ENCODE results near the gene LRRC28.

LRRC28 gene

GRCh38 chr15:99371180-99372103 is 120.2 kb downstream of the LRRC28 start:
- H3K4me1 ChIP-seq, result no peaks in the 10 kb centered on the region
- no peak overlapping the region for H3K9ac ChIP-seq
- H3K27me3 ChIP-seq (ENCODE audit: control insufficient read depth, insufficient read depth, low read length), result no peaks in the 10 kb centered on the region
- H3K36me3 ChIP-seq (ENCODE audit: control insufficient read depth, insufficient read depth, low read length), result no peaks in the 10 kb centered on the region
- H2AFZ ChIP-seq, result no peak overlapping the region
- no peaks in the 10 kb centered on the region for H3K9me3 ChIP-seq (ENCODE audit: control insufficient read depth, low read length)
- TF ChIP-seq CTCF (IDR thresholded peaks at IDR 0.05), result peak; percentile 15
- H3K4me3 ChIP-seq (ENCODE audit: low read depth, low read length), result no peak overlapping the region
- no peak overlapping the region for H3K4me2 ChIP-seq (ENCODE audit: low read length)
- H3K79me2 ChIP-seq, result no peaks in the 10 kb centered on the region
- H3K27ac ChIP-seq, result no peak overlapping the region

GRCh38 chr15:99385005-99385669 is 133.9 kb downstream of the LRRC28 start:
- no peak overlapping the region for H3K4me3 ChIP-seq (ENCODE audit: low read depth, low read length)

GRCh38 chr15:99385865-99386264 is 134.6 kb downstream of the LRRC28 start:
- Histone ChIP-seq H3K36me3 (ENCODE audit: control insufficient read depth, insufficient read depth, low read length) (no peaks in the 10 kb centered on the region), H3K4me2 (ENCODE audit: low read length) (no peak overlapping the region), H3K27me3 (ENCODE audit: control insufficient read depth, insufficient read depth, low read length) (no peaks in the 10 kb centered on the region), H3K4me1 (no peaks in the 10 kb centered on the region), H2AFZ (no peak overlapping the region), H3K9ac (no peak overlapping the region), H3K27ac (no peak overlapping the region), H3K9me3 (ENCODE audit: control insufficient read depth, low read length) (no peaks in the 10 kb centered on the region), H3K4me3 (ENCODE audit: low read depth, low read length) (no peak overlapping the region), H3K79me2 (no peaks in the 10 kb centered on the region)
- TF ChIP-seq CTCF (IDR thresholded peaks at IDR 0.05), result no peak

More at GRCh38 chr15:99385005-99385669, 133.9 kb downstream of the LRRC28 start:
- Histone ChIP-seq H3K27ac (no peak overlapping the region), H3K4me2 (ENCODE audit: low read length) (no peak overlapping the region), H3K9ac (no peak overlapping the region), H3K4me1 (no peaks in the 10 kb centered on the region), H3K79me2 (no peaks in the 10 kb centered on the region), H3K27me3 (ENCODE audit: control insufficient read depth, insufficient read depth, low read length) (no peaks in the 10 kb centered on the region), H3K9me3 (ENCODE audit: control insufficient read depth, low read length) (no peaks in the 10 kb centered on the region), H2AFZ (no peak overlapping the region), H3K36me3 (ENCODE audit: control insufficient read depth, insufficient read depth, low read length) (no peaks in the 10 kb centered on the region)
- no peak for TF ChIP-seq CTCF (IDR thresholded peaks at IDR 0.05)

- Histone ChIP-seq H3K9ac (no peak overlapping the region), H3K9me3 (ENCODE audit: control insufficient read depth, low read length) (no peaks in the 10 kb centered on the region), H3K27me3 (ENCODE audit: control insufficient read depth, insufficient read depth, low read length) (no peaks in the 10 kb centered on the region), H3K36me3 (ENCODE audit: control insufficient read depth, insufficient read depth, low read length) (no peaks in the 10 kb centered on the region), H3K4me3 (ENCODE audit: low read depth, low read length) (no peak overlapping the region), H3K4me2 (ENCODE audit: low read length) (no peak overlapping the region), H2AFZ (no peak overlapping the region), H3K4me1 (no peaks in the 10 kb centered on the region), H3K79me2 (no peaks in the 10 kb centered on the region), H3K27ac (no peak overlapping the region)
- no peak for TF ChIP-seq CTCF (IDR thresholded peaks at IDR 0.05)
These were observed 135.1 kb downstream of the LRRC28 start for GRCh38 chr15:99386391-99386790.

All from parathyroid adenoma (tissue), 2 donors.